Cardiac fibroblast (primary cell): ENCODE data around the gene DHRS2.

Source experiments
- DNase-seq, 2 donors: peaks; one replicate each; pipeline versions ENCODE4 v3.0.0 to v3.0.0-alpha.2; 2010; ENCODE audit warnings: low read depth in 2 of 2
- H3K4me3 ChIP-seq, 2 donors: replicated peaks in 1 of 2; 1 replicate in 1 of 2; 2 replicates in 1 of 2; pipeline ENCODE4 v1.5.1; 2011; ENCODE audit warnings: low read depth in 2 of 2, low read length in 2 of 2, mild to moderate bottlenecking in 2 of 2, moderate library complexity in 1 of 2
- TF ChIP-seq, protein P1 (sequence below): IDR thresholded peaks from one replicate; pipeline ENCODE4 v1.5.1; 2011; ENCODE audit warnings: low read depth, mild to moderate bottlenecking, low read length, inconsistent platforms

The DHRS2 gene

GRCh38 chr14:23639048-23639890 lies 3.1 kb downstream of the DHRS2 start:
- DNase-seq: no peak
- no peak overlapping the region for H3K4me3 ChIP-seq
- TF ChIP-seq, protein P1, sequence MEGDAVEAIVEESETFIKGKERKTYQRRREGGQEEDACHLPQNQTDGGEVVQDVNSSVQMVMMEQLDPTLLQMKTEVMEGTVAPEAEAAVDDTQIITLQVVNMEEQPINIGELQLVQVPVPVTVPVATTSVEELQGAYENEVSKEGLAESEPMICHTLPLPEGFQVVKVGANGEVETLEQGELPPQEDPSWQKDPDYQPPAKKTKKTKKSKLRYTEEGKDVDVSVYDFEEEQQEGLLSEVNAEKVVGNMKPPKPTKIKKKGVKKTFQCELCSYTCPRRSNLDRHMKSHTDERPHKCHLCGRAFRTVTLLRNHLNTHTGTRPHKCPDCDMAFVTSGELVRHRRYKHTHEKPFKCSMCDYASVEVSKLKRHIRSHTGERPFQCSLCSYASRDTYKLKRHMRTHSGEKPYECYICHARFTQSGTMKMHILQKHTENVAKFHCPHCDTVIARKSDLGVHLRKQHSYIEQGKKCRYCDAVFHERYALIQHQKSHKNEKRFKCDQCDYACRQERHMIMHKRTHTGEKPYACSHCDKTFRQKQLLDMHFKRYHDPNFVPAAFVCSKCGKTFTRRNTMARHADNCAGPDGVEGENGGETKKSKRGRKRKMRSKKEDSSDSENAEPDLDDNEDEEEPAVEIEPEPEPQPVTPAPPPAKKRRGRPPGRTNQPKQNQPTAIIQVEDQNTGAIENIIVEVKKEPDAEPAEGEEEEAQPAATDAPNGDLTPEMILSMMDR: no peak

DNA sequence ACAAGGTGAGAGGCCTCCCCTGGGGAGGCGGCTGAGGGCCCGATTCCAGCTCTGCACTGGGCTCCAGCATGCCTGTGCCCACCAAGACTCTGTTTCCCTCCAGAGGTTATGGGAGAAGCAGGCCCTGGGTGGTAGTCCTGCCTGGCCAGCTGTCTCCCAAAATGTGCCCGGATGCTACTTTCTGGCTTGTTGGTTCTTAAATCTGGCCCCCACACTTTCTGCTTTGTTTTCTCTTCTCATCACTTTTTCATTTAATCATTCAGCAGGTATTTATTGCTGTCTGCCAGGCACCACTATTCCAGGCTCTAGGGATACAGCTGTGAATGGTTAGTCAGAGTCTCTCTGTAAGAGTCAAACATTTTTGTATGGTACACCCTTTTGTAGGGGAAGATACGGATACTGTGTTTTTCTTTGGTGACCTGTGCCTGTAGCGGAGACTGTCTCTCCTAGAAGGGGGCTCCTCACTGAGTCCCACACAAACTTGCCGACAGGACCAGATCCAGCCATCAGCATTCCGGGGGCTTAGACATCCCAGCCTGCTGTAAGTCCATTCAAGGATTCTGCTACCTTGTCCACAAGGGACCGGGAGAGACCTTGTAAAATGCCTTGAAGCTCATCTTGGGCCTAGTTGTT lies 3.8 kb downstream of the DHRS2 start:
- TF ChIP-seq, protein P1: no peak
- H3K4me3 ChIP-seq: no peak overlapping the region
- DNase-seq: peak in 1 of 2 donors; percentile 34

- TF ChIP-seq, protein P1: no peak
- peak; percentile 63 to 73 for DNase-seq
- H3K4me3 ChIP-seq: no peak overlapping the region
Observed at GRCh38 chr14:23640524-23641141, 4.5 kb downstream of the DHRS2 start.

GRCh38 chr14:23641180-23641914 lies 5.2 kb downstream of the DHRS2 start:
- H3K4me3 ChIP-seq: no peak overlapping the region
- TF ChIP-seq, protein P1: no peak
- no peak for DNase-seq

DNA sequence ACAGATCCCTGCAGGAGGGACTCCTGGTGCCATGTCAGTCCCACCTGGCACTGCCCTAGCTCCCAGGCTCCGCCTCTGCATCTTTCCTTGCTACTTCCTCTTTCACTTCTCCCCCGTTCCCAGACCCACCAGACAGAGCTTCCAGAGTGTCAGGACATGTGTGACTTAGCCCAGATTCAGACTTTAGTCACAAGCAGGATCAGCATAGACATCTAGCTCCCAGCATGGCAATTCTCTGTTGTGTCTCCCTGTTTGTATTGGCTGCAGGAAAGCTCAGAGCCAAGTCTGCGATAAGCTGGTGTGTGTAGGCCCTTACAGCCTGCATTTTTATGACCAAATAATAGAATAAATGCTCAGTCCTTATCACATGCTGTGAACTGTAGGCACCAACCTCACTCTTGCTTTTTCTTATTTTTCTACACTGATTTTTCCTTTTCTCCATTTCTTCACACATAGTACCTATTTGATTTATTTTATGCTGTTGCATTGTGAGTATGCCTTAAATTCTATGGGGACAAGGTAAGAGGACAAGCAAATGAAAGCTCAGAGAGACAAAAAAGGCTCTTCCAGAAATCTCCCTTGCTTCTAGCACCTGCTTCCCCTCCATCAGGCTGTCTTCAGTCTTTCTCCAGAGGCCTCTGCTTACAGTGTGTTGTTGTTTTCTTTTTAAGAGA lies 5.9 kb downstream of the DHRS2 start:
- no peak for DNase-seq
- TF ChIP-seq, protein P1: no peak
- no peak overlapping the region for H3K4me3 ChIP-seq
